ENCODE measurements around the gene FAM83B.

DNA sequence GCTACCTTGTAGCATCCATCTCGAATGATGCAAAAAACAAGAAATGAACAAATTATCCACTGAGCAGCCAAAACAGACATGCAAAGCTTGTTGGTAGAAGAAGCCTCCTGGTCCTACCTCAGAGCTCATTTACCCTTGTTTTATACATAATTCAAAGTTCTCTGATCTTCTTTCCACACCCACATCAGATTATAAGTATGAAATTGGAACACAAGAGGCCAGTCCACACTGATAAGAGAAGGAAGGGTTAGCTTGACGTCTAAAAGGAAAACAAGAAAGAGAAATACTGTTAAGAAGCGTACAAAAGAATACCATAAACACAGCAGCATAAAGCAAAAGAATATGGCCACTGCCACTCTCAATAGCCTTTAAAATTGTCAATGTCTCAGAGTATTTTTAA is 49.7 kb downstream of the FAM83B start:
- TF ChIP-seq, protein P1, sequence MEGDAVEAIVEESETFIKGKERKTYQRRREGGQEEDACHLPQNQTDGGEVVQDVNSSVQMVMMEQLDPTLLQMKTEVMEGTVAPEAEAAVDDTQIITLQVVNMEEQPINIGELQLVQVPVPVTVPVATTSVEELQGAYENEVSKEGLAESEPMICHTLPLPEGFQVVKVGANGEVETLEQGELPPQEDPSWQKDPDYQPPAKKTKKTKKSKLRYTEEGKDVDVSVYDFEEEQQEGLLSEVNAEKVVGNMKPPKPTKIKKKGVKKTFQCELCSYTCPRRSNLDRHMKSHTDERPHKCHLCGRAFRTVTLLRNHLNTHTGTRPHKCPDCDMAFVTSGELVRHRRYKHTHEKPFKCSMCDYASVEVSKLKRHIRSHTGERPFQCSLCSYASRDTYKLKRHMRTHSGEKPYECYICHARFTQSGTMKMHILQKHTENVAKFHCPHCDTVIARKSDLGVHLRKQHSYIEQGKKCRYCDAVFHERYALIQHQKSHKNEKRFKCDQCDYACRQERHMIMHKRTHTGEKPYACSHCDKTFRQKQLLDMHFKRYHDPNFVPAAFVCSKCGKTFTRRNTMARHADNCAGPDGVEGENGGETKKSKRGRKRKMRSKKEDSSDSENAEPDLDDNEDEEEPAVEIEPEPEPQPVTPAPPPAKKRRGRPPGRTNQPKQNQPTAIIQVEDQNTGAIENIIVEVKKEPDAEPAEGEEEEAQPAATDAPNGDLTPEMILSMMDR (IDR thresholded peaks at IDR 0.05; ENCODE audit: low read depth, low read length, poor library complexity, severe bottlenecking), result no peak
- TF ChIP-seq EZH2phosphoT487 (IDR thresholded peaks at IDR 0.05; ENCODE audit: borderline replicate concordance, low read length), result no peak

Data from DOHH2 (cell line).